Smooth muscle cell (in vitro differentiated cells): ENCODE data around the gene TSSC4. TPM values are rescaled to one million over a fixed set of nuclear protein-coding genes. Genes with fewer than 3 reads are reported as not detected.
A peak's percentile ranks its signal among the peaks of the same experiment; 100 is the strongest.

Experiments used
- DNase-seq: peaks from one replicate; lab custom pipeline; 2025; ENCODE audit not compliant: unreplicated experiment; lab: John Stamatoyannopoulos, UW
- H2AFZ ChIP-seq: fragments of 200-600 bp; sonication (generic); 2 replicates; pipeline ENCODE4 v1.6.0; 2016; ENCODE audit warnings: antibody characterized with exemption, low read depth, mild to moderate bottlenecking
- H3F3A ChIP-seq: fragments of 200-600 bp; sonication (generic); 2 replicates; pipeline ENCODE4 v1.6.0; 2017; ENCODE audit warnings: antibody characterized with exemption, low read depth
- H3K27ac ChIP-seq: fragments of 200-600 bp; sonication (generic); 2 replicates; pipeline ENCODE4 v1.5.1; 2016; ENCODE audit warnings: low read depth, mild to moderate bottlenecking
- H3K27me3 ChIP-seq: fragments of 200-600 bp; sonication (generic); 2 replicates; pipeline ENCODE4 v1.6.1; 2016; ENCODE audit warnings: low read depth, mild to moderate bottlenecking
- H3K36me3 ChIP-seq: fragments of 200-600 bp; sonication (generic); 2 replicates; pipeline ENCODE4 v1.5.1; 2016; ENCODE audit warnings: low read depth
- H3K4me1 ChIP-seq: fragments of 200-600 bp; sonication (generic); 2 replicates; pipeline ENCODE4 v1.5.1; 2016; ENCODE audit warnings: low read depth
- H3K4me2 ChIP-seq: fragments of 200-600 bp; sonication (generic); 2 replicates; pipeline ENCODE4 v1.6.0; 2016; ENCODE audit warnings: mild to moderate bottlenecking
- H3K4me3 ChIP-seq: fragments of 200-600 bp; sonication (generic); 2 replicates; pipeline ENCODE4 v1.5.1; 2016; ENCODE audit warnings: mild to moderate bottlenecking
- H3K79me2 ChIP-seq: fragments of 200-600 bp; sonication (generic); 2 replicates; pipeline ENCODE4 v1.6.0; 2016; ENCODE audit warnings: low read depth, mild to moderate bottlenecking
- H3K9ac ChIP-seq: fragments of 200-600 bp; sonication (generic); 2 replicates; pipeline ENCODE4 v1.6.0; 2016; ENCODE audit warnings: low read depth
- H3K9me3 ChIP-seq: fragments of 200-600 bp; sonication (generic); replicated peaks from 2 replicates; pipeline ENCODE4 v1.5.1; 2016; ENCODE audit warnings: low read depth
- H4K20me1 ChIP-seq: fragments of 200-600 bp; sonication (generic); 2 replicates; pipeline ENCODE4 v1.6.0; 2016; ENCODE audit warnings: low read depth
- WGBS: methylation state at CpG from one replicate; pipeline ENCODE4 v1.1.7; 2016; ENCODE audit warnings: low lambda C conversion rate; 5-methylcytosine and 5-hydroxymethylcytosine counted together
- polyA plus RNA-seq: library from polyadenylated mRNA; unstranded; fragments of >200 nt; fragmentation: Nextera tagmentation; extraction: Ambion mirVana; gene quantifications from 2 replicates; pipeline ENCODE4 v1.2.1, GENCODE V29; 2016
- total RNA-seq: library from RNA; depleted of rRNA; stranded (reverse); fragments of >200 nt; gene quantifications from 2 replicates; pipeline ENCODE4 v1.2.3, GENCODE V29; 2014
- TF ChIP-seq, protein P1 (sequence below): fragments of 200-600 bp; sonication (generic); IDR thresholded peaks from 2 replicates; pipeline ENCODE4 v1.5.1; 2017; ENCODE audit warnings: borderline replicate concordance, mild to moderate bottlenecking, antibody characterized with exemption; ENCODE audit not compliant: insufficient read depth, poor library complexity, severe bottlenecking

TSSC4 gene
- total and polyA plus RNA-seq, 2 experiments from 2014 or later = 32.5 to 82.3 TPM

DNA sequence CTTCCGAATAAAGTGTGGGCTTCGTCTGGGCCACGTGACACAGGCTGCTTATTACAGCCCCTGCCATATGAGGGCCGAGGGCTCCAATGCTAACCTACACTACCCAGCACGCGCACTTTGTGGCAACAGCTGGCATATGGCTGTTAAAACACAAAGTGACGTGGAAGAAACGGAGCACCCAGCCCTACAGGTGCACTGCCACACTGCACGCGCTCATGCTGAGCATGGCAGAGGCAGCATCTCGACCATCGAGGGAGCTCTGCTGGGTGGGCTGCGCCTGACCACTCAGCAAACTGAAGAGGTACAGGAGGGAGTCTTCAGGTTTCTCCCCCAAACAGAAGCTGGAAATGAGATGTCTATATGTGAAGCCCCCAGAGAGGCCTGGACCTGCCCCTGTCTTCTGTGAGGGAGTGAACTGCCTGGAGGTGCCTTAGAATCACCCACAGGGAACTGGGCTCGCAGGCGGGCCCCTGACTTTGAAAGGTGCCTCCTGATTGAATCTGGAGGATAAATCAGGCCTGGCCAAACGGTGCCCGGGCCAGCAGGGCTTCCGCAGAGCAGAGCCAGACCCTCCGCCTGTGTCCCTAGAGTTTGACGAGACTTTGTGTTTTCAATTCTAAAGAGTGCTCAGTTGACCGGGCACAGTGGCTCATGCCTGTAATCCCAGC lies 18.3 kb downstream of the TSSC4 start:
- H3F3A ChIP-seq = no peaks in the 10 kb centered on the region
- WGBS = 95% methylated on average over 21 of the region's 21 CpGs

DNA sequence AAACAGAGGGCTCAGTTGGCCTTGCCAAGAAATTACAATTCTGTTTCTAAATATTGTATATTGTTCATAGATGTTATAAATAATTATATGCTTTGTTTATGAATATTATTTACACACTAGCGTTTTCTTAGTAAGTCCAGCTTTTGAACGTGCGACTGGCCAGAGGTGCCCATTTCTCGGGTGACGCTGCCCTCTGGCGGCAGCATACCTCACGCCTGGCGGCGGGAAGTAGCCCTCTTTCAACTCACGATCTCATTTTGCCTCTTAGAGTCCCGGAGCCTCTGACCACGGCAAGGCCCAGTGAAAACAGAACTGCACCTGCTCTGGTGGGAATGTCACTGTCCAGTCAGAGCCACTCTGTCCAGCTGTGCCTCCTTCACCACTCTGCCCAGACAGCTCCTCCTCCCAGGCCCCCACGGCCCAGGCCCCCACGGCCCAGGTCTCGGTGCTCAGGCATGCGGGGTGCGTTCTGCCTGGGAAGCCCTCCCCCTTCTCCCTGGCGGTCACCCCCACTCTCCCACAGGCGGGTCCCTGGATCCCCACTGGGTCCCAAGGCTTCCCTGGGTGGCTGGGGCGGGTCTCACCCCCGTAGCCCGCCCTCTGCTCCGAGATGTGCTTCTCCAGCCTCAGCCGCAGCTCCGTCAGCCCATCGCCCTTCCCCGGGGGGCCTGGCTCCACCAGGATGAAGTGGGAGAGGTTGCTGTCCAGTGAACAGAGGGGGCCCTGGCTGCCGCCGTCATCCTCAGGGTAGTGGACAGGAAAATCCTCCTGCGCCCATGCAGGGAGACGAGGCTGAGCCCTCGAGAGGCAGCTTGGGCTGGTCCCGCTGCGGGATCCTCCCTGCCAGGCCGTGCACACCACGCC lies 19.3 kb downstream of the TSSC4 start:
- no peaks in the 10 kb centered on the region for H3K9me3 ChIP-seq
- no peaks in the 10 kb centered on the region for H3K4me1 ChIP-seq
- 64% methylated on average over 33 of the region's 36 CpGs for WGBS
- no peak overlapping the region for H3K4me2 ChIP-seq
- peak overlapping the region; percentile 72 for H2AFZ ChIP-seq
- no peaks in the 10 kb centered on the region for H3K27me3 ChIP-seq
- TF ChIP-seq, protein P1, sequence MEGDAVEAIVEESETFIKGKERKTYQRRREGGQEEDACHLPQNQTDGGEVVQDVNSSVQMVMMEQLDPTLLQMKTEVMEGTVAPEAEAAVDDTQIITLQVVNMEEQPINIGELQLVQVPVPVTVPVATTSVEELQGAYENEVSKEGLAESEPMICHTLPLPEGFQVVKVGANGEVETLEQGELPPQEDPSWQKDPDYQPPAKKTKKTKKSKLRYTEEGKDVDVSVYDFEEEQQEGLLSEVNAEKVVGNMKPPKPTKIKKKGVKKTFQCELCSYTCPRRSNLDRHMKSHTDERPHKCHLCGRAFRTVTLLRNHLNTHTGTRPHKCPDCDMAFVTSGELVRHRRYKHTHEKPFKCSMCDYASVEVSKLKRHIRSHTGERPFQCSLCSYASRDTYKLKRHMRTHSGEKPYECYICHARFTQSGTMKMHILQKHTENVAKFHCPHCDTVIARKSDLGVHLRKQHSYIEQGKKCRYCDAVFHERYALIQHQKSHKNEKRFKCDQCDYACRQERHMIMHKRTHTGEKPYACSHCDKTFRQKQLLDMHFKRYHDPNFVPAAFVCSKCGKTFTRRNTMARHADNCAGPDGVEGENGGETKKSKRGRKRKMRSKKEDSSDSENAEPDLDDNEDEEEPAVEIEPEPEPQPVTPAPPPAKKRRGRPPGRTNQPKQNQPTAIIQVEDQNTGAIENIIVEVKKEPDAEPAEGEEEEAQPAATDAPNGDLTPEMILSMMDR = peak; percentile 84
- H4K20me1 ChIP-seq = no peaks in the 10 kb centered on the region
- H3F3A ChIP-seq = no peaks in the 10 kb centered on the region
- no peak overlapping the region for H3K27ac ChIP-seq
- H3K36me3 ChIP-seq = no peaks in the 10 kb centered on the region
- H3K9ac ChIP-seq = no peak overlapping the region
- H3K4me3 ChIP-seq = no peak overlapping the region
- no peaks in the 10 kb centered on the region for H3K79me2 ChIP-seq
- no peak for DNase-seq

More for the DNA sequence above, 18.3 kb downstream of the TSSC4 start:
- Histone ChIP-seq H3K9ac (no peak overlapping the region), H3K4me2 (no peak overlapping the region), H3K4me3 (no peak overlapping the region), H3K27ac (no peak overlapping the region), H3K79me2 (no peaks in the 10 kb centered on the region), H3K4me1 (no peaks in the 10 kb centered on the region), H2AFZ (no peak overlapping the region), H4K20me1 (no peaks in the 10 kb centered on the region), H3K27me3 (no peaks in the 10 kb centered on the region), H3K36me3 (no peaks in the 10 kb centered on the region), H3K9me3 (no peaks in the 10 kb centered on the region)
- no peak for DNase-seq
- TF ChIP-seq, protein P1 = no peak

DNA sequence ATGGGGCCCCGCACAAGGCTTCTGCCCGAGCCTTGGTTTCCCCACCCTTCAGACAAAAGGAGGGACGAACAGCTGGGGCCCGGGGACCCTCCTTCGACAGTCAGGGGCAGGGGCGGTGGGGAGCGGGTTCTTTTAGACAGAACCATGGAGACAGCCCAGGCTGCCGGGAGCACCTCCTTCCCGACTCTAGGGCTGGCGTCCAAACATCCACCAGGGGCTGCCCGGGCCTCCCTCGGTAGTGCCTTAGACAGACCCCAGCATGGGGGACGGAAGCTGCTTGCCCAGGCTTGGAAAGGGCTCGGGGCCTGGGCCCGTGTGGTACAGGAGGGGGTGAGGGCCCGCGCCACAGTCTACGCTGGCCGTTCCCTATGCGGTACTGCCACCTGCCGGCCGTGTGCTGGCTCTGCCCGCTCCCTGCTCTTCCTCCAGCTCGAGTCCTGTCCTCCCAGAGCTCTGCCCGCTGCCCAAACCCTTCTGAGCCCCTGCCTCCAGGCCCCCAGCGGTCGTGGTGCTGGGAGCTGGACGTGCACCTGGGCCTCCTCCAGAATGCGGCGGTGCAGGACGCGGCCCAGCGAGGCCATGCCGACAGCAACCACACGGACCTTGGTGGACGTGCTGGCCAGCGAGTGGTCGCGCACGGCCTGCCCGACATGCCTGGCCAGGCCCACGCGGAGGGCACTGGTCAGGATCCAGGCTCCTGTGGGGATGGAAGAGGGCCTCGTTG lies 20.1 kb downstream of the TSSC4 start:
- 39% methylated on average over 44 of the region's 44 CpGs for WGBS
- Histone ChIP-seq H3K9me3 (no peaks in the 10 kb centered on the region), H2AFZ (peak overlapping the region; percentile 72), H3F3A (no peaks in the 10 kb centered on the region), H3K36me3 (no peaks in the 10 kb centered on the region), H3K9ac (no peak overlapping the region), H3K27ac (no peak overlapping the region), H3K4me2 (peak overlapping the region; percentile 74), H4K20me1 (no peaks in the 10 kb centered on the region), H3K4me1 (no peaks in the 10 kb centered on the region), H3K79me2 (no peaks in the 10 kb centered on the region), H3K4me3 (no peak overlapping the region), H3K27me3 (no peaks in the 10 kb centered on the region)
- DNase-seq = no peak
- TF ChIP-seq, protein P1 = peak; percentile 87
